H1 (cell line): ENCODE results near the gene CARD11. TPM values are rescaled to one million over a fixed set of nuclear protein-coding genes. Genes with fewer than 3 reads are reported as not detected.

ENCODE experiments used
- CTCF ChIA-PET: fragments of 300-600 bp; sonication (Branson Sonifier 250); formaldehyde crosslinking; loops from one replicate; lab custom pipeline; 2021; ENCODE audit not compliant: partially characterized antibody; lab: Charles Lee
- POLR2A ChIA-PET: fragments of 300-600 bp; sonication (Branson Sonifier 250); formaldehyde crosslinking; loops from one replicate; lab custom pipeline; 2021; ENCODE audit warnings: inconsistent platforms; ENCODE audit not compliant: partially characterized antibody; lab: Charles Lee
- DNase-seq, 2 experiments: peaks; one replicate each; pipeline versions ENCODE4 v3.0.0 to v3.0.0-alpha.2; 2010 to 2022; ENCODE audit warnings: low spot score in 2 of 2, low read depth in 1 of 2, mixed read lengths in 1 of 2
- FAIRE-seq: peaks from 2 replicates; lab custom pipeline; 2011; peaks lifted over from hg19 to GRCh38; lab: Jason Lieb, UNC
- H2AFZ ChIP-seq: 2 replicates; pipeline ENCODE4 v1.8.1; 2012; ENCODE audit warnings: low read length, inconsistent platforms
- H2AK5ac ChIP-seq: 2 replicates; pipeline ENCODE4 v1.6.1; 2013; ENCODE audit warnings: low read depth, low read length
- H2BK120ac ChIP-seq: replicated peaks from 2 replicates; pipeline ENCODE3; 2013; ENCODE audit warnings: low read depth, low read length, inconsistent platforms
- H2BK12ac ChIP-seq: 2 replicates; pipeline ENCODE4 v1.6.1; 2013; ENCODE audit warnings: low read depth, low read length
- H2BK15ac ChIP-seq: 2 replicates; pipeline ENCODE4 v1.6.1; 2013; ENCODE audit warnings: low read length
- H2BK20ac ChIP-seq: 2 replicates; pipeline ENCODE4 v1.6.1; 2013; ENCODE audit warnings: low read length
- H2BK5ac ChIP-seq: 2 replicates; pipeline ENCODE4 v1.6.1; 2013; ENCODE audit warnings: low read depth, low read length
- H3K14ac ChIP-seq: 2 replicates; pipeline ENCODE4 v1.6.1; 2013; ENCODE audit warnings: inconsistent platforms; ENCODE audit not compliant: insufficient read length
- H3K18ac ChIP-seq: 2 replicates; pipeline ENCODE4 v1.6.1; 2013; ENCODE audit warnings: low read length; ENCODE audit errors: extremely low read depth
- H3K23ac ChIP-seq: 2 replicates; pipeline ENCODE4 v1.6.1; 2013; ENCODE audit warnings: inconsistent platforms; ENCODE audit not compliant: insufficient read length
- H3K23me2 ChIP-seq: 2 replicates; pipeline ENCODE4 v1.6.1; 2013; ENCODE audit warnings: low read depth, low read length
- H3K27ac ChIP-seq: 2 replicates; pipeline ENCODE4 v1.6.1; 2011; ENCODE audit warnings: low read depth, low read length, inconsistent platforms
- H3K27me3 ChIP-seq, 4 experiments: replicated peaks in 1 of 4; 1 replicate in 1 of 4; 2 replicates in 3 of 4; pipeline versions ENCODE4 v1.6.1 to v1.8.1; 2011 to 2013; ENCODE audit warnings: low read length in 3 of 4, mild to moderate bottlenecking in 3 of 4, inconsistent platforms in 2 of 4, mixed read lengths in 2 of 4, moderate library complexity in 1 of 4; ENCODE audit not compliant: control insufficient read depth in 3 of 4, insufficient read depth in 3 of 4; ENCODE audit errors: extremely low read depth in 1 of 4
- H3K36me3 ChIP-seq, 4 experiments: 2 replicates each; pipeline versions ENCODE4 v1.6.1 to v1.8.1; 2011 to 2013; ENCODE audit warnings: mild to moderate bottlenecking in 4 of 4, low read length in 3 of 4, moderate library complexity in 2 of 4, control low read depth in 1 of 4, inconsistent platforms in 1 of 4; ENCODE audit not compliant: insufficient read depth in 4 of 4, control insufficient read depth in 2 of 4
- H3K4ac ChIP-seq: replicated peaks from 2 replicates; pipeline ENCODE3; 2013; ENCODE audit warnings: low read length, low read depth, mixed read lengths, inconsistent platforms; ENCODE audit not compliant: insufficient read length
- H3K4me1 ChIP-seq, 4 experiments: replicated peaks in 1 of 4; 1 replicate in 1 of 4; 2 replicates in 3 of 4; pipeline versions ENCODE4 v1.6.1 to v1.8.1; 2011 to 2013; ENCODE audit warnings: low read length in 3 of 4, inconsistent platforms in 2 of 4, mixed read lengths in 1 of 4; ENCODE audit not compliant: insufficient read depth in 4 of 4, control insufficient read depth in 3 of 4
- H3K4me2 ChIP-seq, 2 experiments: 2 replicates each; pipeline versions ENCODE4 v1.6.1 to v1.8.1; 2011 to 2013; ENCODE audit warnings: low read depth in 2 of 2, low read length in 2 of 2, control low read depth in 1 of 2, inconsistent platforms in 1 of 2, mild to moderate bottlenecking in 1 of 2; ENCODE audit not compliant: insufficient read depth in 1 of 2
- H3K4me3 ChIP-seq, 4 experiments: fragments of 200-600, 300-600 bp in 1 of 4; sonication (generic), shearing (Covaris generic), sonication (Bioruptor Twin) in 1 of 4; 2 replicates each; pipeline versions ENCODE4 v1.5.1 to v1.8.1; 2011 to 2016; ENCODE audit warnings: low read length in 4 of 4, low read depth in 3 of 4, control low read depth in 2 of 4, inconsistent platforms in 2 of 4, mild to moderate bottlenecking in 2 of 4, mixed read lengths in 1 of 4, moderate library complexity in 1 of 4; ENCODE audit not compliant: insufficient read depth in 2 of 4; ENCODE audit errors: extremely low read depth in 1 of 4
- H3K56ac ChIP-seq: replicated peaks from 2 replicates; pipeline ENCODE3; 2013; ENCODE audit warnings: low read depth, mild to moderate bottlenecking, mixed read lengths, low read length, inconsistent platforms; ENCODE audit not compliant: insufficient read length
- H3K79me1 ChIP-seq: 2 replicates; pipeline ENCODE4 v1.6.1; 2013; ENCODE audit warnings: low read depth, low read length, control low read depth
- H3K79me2 ChIP-seq, 2 experiments: 2 replicates each; pipeline versions ENCODE4 v1.6.1 to v1.8.1; 2012 to 2013; ENCODE audit warnings: low read length in 2 of 2, mild to moderate bottlenecking in 2 of 2, inconsistent platforms in 1 of 2; ENCODE audit not compliant: insufficient read depth in 2 of 2, control insufficient read depth in 1 of 2
- H3K9ac ChIP-seq, 4 experiments: replicated peaks in 1 of 4; 1 replicate in 1 of 4; 2 replicates in 3 of 4; pipeline versions ENCODE4 v1.6.1 to v1.8.1; 2011 to 2013; ENCODE audit warnings: low read depth in 3 of 4, low read length in 3 of 4, control low read depth in 2 of 4, mild to moderate bottlenecking in 2 of 4, moderate library complexity in 2 of 4, inconsistent platforms in 1 of 4; ENCODE audit errors: extremely low read depth in 1 of 4
- H3K9me3 ChIP-seq, 2 experiments: 2 replicates each; pipeline versions ENCODE4 v1.6.1 to v1.8.1; 2012 to 2013; ENCODE audit warnings: mild to moderate bottlenecking in 2 of 2, moderate library complexity in 2 of 2, control low read depth in 1 of 2, inconsistent platforms in 1 of 2, low read depth in 1 of 2, low read length in 1 of 2, mixed read lengths in 1 of 2; ENCODE audit not compliant: insufficient read depth in 2 of 2
- H4K20me1 ChIP-seq, 2 experiments: replicated peaks in 1 of 2; 2 replicates each; pipeline versions ENCODE3 to v1.8.1; 2011 to 2013; ENCODE audit warnings: inconsistent platforms in 2 of 2, low read length in 2 of 2, mild to moderate bottlenecking in 1 of 2; ENCODE audit not compliant: insufficient read depth in 2 of 2, control insufficient read depth in 1 of 2
- H4K5ac ChIP-seq: 2 replicates; pipeline ENCODE4 v1.6.1; 2013; ENCODE audit warnings: low read length, low read depth, mixed read lengths, inconsistent platforms; ENCODE audit not compliant: insufficient read length
- H4K8ac ChIP-seq: 2 replicates; pipeline ENCODE4 v1.8.0; 2013; ENCODE audit warnings: mild to moderate bottlenecking, moderate library complexity, low read length, inconsistent platforms; ENCODE audit not compliant: insufficient read depth; ENCODE audit errors: extremely low read depth
- H4K91ac ChIP-seq: replicated peaks from 2 replicates; pipeline ENCODE3; 2013; ENCODE audit warnings: low read length, mixed read lengths, inconsistent platforms; ENCODE audit not compliant: insufficient read length
- CBX5 ChIP-seq: fragments of 300-800, 300-1000 bp; sonication (generic); IDR thresholded peaks from 2 replicates; pipeline ENCODE4 v1.7.1; 2016; ENCODE audit warnings: antibody characterized with exemption, low read length, low read depth
- CREB1 ChIP-seq: IDR thresholded peaks from 2 replicates; pipeline ENCODE4 v1.6.1; 2012; ENCODE audit warnings: inconsistent platforms
- EP300 ChIP-seq, 2 experiments: IDR thresholded peaks; 1 replicate in 1 of 2; 2 replicates in 1 of 2; pipeline ENCODE4 v1.6.1; 2011 to 2012; ENCODE audit warnings: low read depth in 2 of 2, low read length in 2 of 2, mild to moderate bottlenecking in 2 of 2, borderline replicate concordance in 1 of 2, inconsistent platforms in 1 of 2, moderate library complexity in 1 of 2
- HDAC2 ChIP-seq, 2 experiments: fragments of 300-600 bp in 1 of 2; sonication (generic) in 1 of 2; IDR thresholded peaks; 2 replicates each; pipeline ENCODE4 v1.6.1; 2011 to 2012; ENCODE audit warnings: low read depth in 2 of 2, low read length in 2 of 2, mild to moderate bottlenecking in 2 of 2, moderate library complexity in 2 of 2, borderline replicate concordance in 1 of 2, inconsistent platforms in 1 of 2
- KDM1A ChIP-seq: fragments of 200-600, 300-600 bp; sonication (generic); IDR thresholded peaks from 2 replicates; pipeline ENCODE4 v1.7.1; 2016; ENCODE audit warnings: mild to moderate bottlenecking, low read length, borderline replicate concordance
- TBP ChIP-seq: IDR thresholded peaks from 2 replicates; pipeline ENCODE4 v1.6.1; 2011; ENCODE audit warnings: low read depth, low read length, improper control_type of control experiment
- TEAD4 ChIP-seq: IDR thresholded peaks from 2 replicates; pipeline ENCODE4 v1.6.1; 2012; ENCODE audit warnings: low read depth, low read length, inconsistent platforms, mixed read lengths
- YY1 ChIP-seq: IDR thresholded peaks from 2 replicates; pipeline ENCODE4 v1.6.1; 2011; ENCODE audit warnings: low read depth, mild to moderate bottlenecking, low read length
- WGBS, 2 experiments: shearing (Covaris generic) in 1 of 2; methylation state at CpG; one replicate each; pipeline versions ENCODE4 v1.1.6 to v1.1.7; 2013 to 2015; ENCODE audit warnings: low lambda C conversion rate in 2 of 2, mixed read lengths in 2 of 2, inconsistent platforms in 1 of 2, low coverage in 1 of 2, missing lambda C conversion rate in 1 of 2; ENCODE audit not compliant: insufficient replicate concordance in 2 of 2, insufficient coverage in 1 of 2, insufficient read length in 1 of 2; ENCODE audit errors: extremely low coverage in 1 of 2, missing lambda C conversion rate in 1 of 2; 5-methylcytosine and 5-hydroxymethylcytosine counted together
- polyA plus RNA-seq, 7 experiments: library from polyadenylated mRNA; depleted of rRNA in 3 of 7; stranded (reverse) in 5 of 7; unstranded in 2 of 7; fragments of >200 nt in 5 of 7; fragments of 200-250 nt in 2 of 7; gene quantifications; 1 replicate in 5 of 7; 2 replicates in 1 of 7; 4 replicates in 1 of 7; pipeline versions ENCODE4 v1.2.1 to v1.2.3, GENCODE V29; 2011 to 2013; ENCODE audit warnings: missing spikeins in 2 of 7, mixed read lengths in 2 of 7
- total RNA-seq: library from RNA; stranded (reverse); fragmentation: NEBNext Ultra II Directional; extraction: Animal tissue kit (Norgen Biotek cat#: 25700); gene quantifications from 2 replicates; pipeline ENCODE4 v1.2.1, GENCODE V29; 2021
- TF ChIP-seq, protein P1 (sequence below), 3 experiments: IDR thresholded peaks; 1 replicate in 2 of 3; 2 replicates in 1 of 3; pipeline versions ENCODE4 v1.5.1 to v1.6.1; 2011; ENCODE audit warnings: low read length in 3 of 3, mild to moderate bottlenecking in 3 of 3, inconsistent platforms in 2 of 3, low read depth in 1 of 3, moderate library complexity in 1 of 3; ENCODE audit not compliant: insufficient read depth in 1 of 3; ENCODE audit errors: control extremely low read depth in 1 of 3
- TF ChIP-seq, protein P2 (sequence below): IDR thresholded peaks from 2 replicates; pipeline ENCODE4 v1.6.1; 2011; ENCODE audit warnings: low read depth, mild to moderate bottlenecking, low read length; ENCODE audit not compliant: insufficient read depth

CARD11 gene
- total and polyA plus RNA-seq, 2 of the 8 experiments (the other 6 are each of a cell fraction or from before 2014, with no cell fraction given) = 12.6 to 29.8 TPM

DNA sequence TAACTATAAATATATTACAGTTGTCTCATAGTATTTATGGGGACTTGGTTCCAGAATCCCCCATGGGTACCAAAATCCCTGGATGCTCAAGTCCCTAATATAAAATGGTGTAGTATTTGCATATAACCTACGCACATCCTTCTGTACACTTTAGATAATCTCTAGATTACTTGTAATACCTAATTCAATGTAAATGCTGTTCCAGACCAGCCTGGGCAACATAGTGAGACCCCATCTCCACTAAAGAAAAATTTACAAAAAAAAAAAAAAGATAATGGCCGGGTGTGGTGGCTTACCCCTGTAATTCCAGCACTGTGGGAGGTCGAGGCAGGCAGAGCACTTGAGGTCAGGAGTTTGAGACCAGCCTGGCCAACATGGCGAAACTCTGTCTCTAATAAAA, 182.2 kb downstream of the CARD11 start:
- TF ChIP-seq CREB1 = no peak
- TF ChIP-seq, protein P1, sequence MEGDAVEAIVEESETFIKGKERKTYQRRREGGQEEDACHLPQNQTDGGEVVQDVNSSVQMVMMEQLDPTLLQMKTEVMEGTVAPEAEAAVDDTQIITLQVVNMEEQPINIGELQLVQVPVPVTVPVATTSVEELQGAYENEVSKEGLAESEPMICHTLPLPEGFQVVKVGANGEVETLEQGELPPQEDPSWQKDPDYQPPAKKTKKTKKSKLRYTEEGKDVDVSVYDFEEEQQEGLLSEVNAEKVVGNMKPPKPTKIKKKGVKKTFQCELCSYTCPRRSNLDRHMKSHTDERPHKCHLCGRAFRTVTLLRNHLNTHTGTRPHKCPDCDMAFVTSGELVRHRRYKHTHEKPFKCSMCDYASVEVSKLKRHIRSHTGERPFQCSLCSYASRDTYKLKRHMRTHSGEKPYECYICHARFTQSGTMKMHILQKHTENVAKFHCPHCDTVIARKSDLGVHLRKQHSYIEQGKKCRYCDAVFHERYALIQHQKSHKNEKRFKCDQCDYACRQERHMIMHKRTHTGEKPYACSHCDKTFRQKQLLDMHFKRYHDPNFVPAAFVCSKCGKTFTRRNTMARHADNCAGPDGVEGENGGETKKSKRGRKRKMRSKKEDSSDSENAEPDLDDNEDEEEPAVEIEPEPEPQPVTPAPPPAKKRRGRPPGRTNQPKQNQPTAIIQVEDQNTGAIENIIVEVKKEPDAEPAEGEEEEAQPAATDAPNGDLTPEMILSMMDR (IDR thresholded peaks at IDR 0.05; ENCODE audit: control extremely low read depth in 1 of 3, insufficient read depth in 1 of 3, low read depth in 1 of 3, low read length in 3 of 3) = no peak
- no peak for TF ChIP-seq YY1
- no peak for TF ChIP-seq TBP
- TF ChIP-seq KDM1A = no peak
- TF ChIP-seq TEAD4 = no peak
- TF ChIP-seq EP300 (IDR thresholded peaks at IDR 0.05; ENCODE audit: borderline replicate concordance in 1 of 2, low read depth in 2 of 2, low read length in 2 of 2) = no peak
- no peak for TF ChIP-seq HDAC2 (IDR thresholded peaks at IDR 0.05; ENCODE audit: borderline replicate concordance in 1 of 2, low read depth in 2 of 2, low read length in 2 of 2)
- TF ChIP-seq, protein P2, sequence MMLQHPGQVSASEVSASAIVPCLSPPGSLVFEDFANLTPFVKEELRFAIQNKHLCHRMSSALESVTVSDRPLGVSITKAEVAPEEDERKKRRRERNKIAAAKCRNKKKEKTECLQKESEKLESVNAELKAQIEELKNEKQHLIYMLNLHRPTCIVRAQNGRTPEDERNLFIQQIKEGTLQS = no peak
- no peak for TF ChIP-seq CBX5
- no peaks in the 10 kb centered on the region; a peak in 1 of 7 replicates for H3K27me3 ChIP-seq
- H3K79me1 ChIP-seq = no peaks in the 10 kb centered on the region
- FAIRE-seq (no peak), DNase-seq (no peak)
- no peak overlapping the region for H2BK120ac ChIP-seq
- H3K36me3 ChIP-seq = no peaks in the 10 kb centered on the region
- H3K27ac ChIP-seq = no peak overlapping the region
- no peak overlapping the region for H4K5ac ChIP-seq
- H2BK5ac ChIP-seq = no peak overlapping the region
- no peak overlapping the region for H4K8ac ChIP-seq
- no peaks in the 10 kb centered on the region for H4K20me1 ChIP-seq
- no peaks in the 10 kb centered on the region; the same call in 1 of the 2 replicates for H3K23me2 ChIP-seq
- H3K4me1 ChIP-seq = peaks cover 0 to 9% (median 4%) of the 10 kb centered on the region in 4 experiments; a peak in 5 of 7 replicates
- H3K14ac ChIP-seq = no peak overlapping the region
- H3K4ac ChIP-seq = no peak overlapping the region
- no peak overlapping the region for H3K23ac ChIP-seq
- H2BK12ac ChIP-seq = no peak overlapping the region
- H3K56ac ChIP-seq = no peak overlapping the region
- no peak overlapping the region for H3K4me3 ChIP-seq
- ChIA-PET POLR2A (interaction anchor here (0.8 to 1.1 kb wide), 2 partner anchors 13 to 28 kb away, joined by 3 read pairs; no protein-coding TSS in a partner anchor), CTCF (no interaction called here)
- no peak overlapping the region for H3K9ac ChIP-seq
- no peak overlapping the region for H2AFZ ChIP-seq
- H3K18ac ChIP-seq = no peak overlapping the region
- no peak overlapping the region for H2AK5ac ChIP-seq
- H3K4me2 ChIP-seq = no peak overlapping the region
- no peaks in the 10 kb centered on the region for H3K79me2 ChIP-seq
- no peak overlapping the region for H2BK20ac ChIP-seq
- no peak overlapping the region for H2BK15ac ChIP-seq
- no peaks in the 10 kb centered on the region for H3K9me3 ChIP-seq
- WGBS, 2 experiments = 93% methylated on average over 4 of the region's 4 CpGs; no CpG with 5 or more reads in 1 of the 2 experiments
- H4K91ac ChIP-seq = no peak overlapping the region
